Endothelial cell of umbilical vein (primary cell): ENCODE data around the gene CFAP20DC. TPM values are rescaled to one million over a fixed set of nuclear protein-coding genes. Genes with fewer than 3 reads are reported as not detected.

ENCODE experiments used
- BruUV-seq: library from RNA; stranded (reverse); fragments of 400-500 nt; replicated peaks from 2 replicates; lab custom pipeline; 2021; lab: Mats Ljungman, UMichigan
- CTCF ChIA-PET: fragments of 300-600, 350-600 bp; sonication (Branson Sonifier 250); formaldehyde crosslinking; loops from one replicate; lab custom pipeline; 2021; ENCODE audit warnings: antibody characterized with exemption, inconsistent platforms; lab: Charles Lee
- POLR2A ChIA-PET: fragments of 300-600, 350-600 bp; sonication (Branson Sonifier 250); formaldehyde crosslinking; loops from one replicate; lab custom pipeline; 2021; ENCODE audit warnings: antibody characterized with exemption, inconsistent platforms; lab: Charles Lee
- DNase-seq: peaks from one replicate; pipeline ENCODE4 v3.0.0-alpha.2; 2011; ENCODE audit warnings: low read depth, low spot score
- FAIRE-seq: peaks from 2 replicates; lab custom pipeline; 2011; peaks lifted over from hg19 to GRCh38; lab: Jason Lieb, UNC
- H2AFZ ChIP-seq: 2 replicates; pipeline ENCODE4 v1.6.0; 2012; ENCODE audit warnings: low read depth, low read length, control low read depth, inconsistent platforms
- H3K27ac ChIP-seq: 2 replicates; pipeline ENCODE4 v1.5.1; 2011; ENCODE audit warnings: low read depth, mild to moderate bottlenecking, control low read depth, low read length, moderate library complexity; ENCODE audit not compliant: insufficient read depth
- H3K27me3 ChIP-seq, 2 experiments: 2 replicates each; pipeline versions ENCODE4 v1.6.0 to v1.6.1; 2011; ENCODE audit warnings: low read length in 2 of 2, mixed read lengths in 1 of 2; ENCODE audit not compliant: control insufficient read depth in 2 of 2, insufficient read depth in 2 of 2
- H3K36me3 ChIP-seq, 2 experiments: 2 replicates in 1 of 2; 3 replicates in 1 of 2; pipeline ENCODE4 v1.5.1; 2011; ENCODE audit warnings: low read length in 2 of 2, mild to moderate bottlenecking in 1 of 2, moderate library complexity in 1 of 2; ENCODE audit not compliant: control insufficient read depth in 2 of 2, insufficient read depth in 2 of 2; ENCODE audit errors: extremely low read depth in 1 of 2
- H3K4me1 ChIP-seq: 3 replicates; pipeline ENCODE4 v1.5.1; 2011; ENCODE audit warnings: mild to moderate bottlenecking, low read length; ENCODE audit not compliant: control insufficient read depth, insufficient read depth; ENCODE audit errors: extremely low read depth
- H3K4me2 ChIP-seq: 2 replicates; pipeline ENCODE4 v1.6.1; 2011; ENCODE audit warnings: low read length, control low read depth, mixed read lengths; ENCODE audit not compliant: insufficient read depth
- H3K4me3 ChIP-seq, 3 experiments: fragments of 200-600 bp in 1 of 3; sonication (generic), shearing (Covaris generic) in 1 of 3; replicated peaks in 1 of 3; 2 replicates each; pipeline ENCODE4 v1.5.1; 2011 to 2016; ENCODE audit warnings: control low read depth in 3 of 3, low read length in 3 of 3, mild to moderate bottlenecking in 2 of 3, inconsistent platforms in 1 of 3, low read depth in 1 of 3, moderate library complexity in 1 of 3; ENCODE audit not compliant: insufficient read depth in 1 of 3
- H3K79me2 ChIP-seq: 2 replicates; pipeline ENCODE4 v1.6.0; 2012; ENCODE audit warnings: low read length, inconsistent platforms; ENCODE audit not compliant: control insufficient read depth, insufficient read depth
- H3K9ac ChIP-seq: replicated peaks from 2 replicates; pipeline ENCODE3; 2011; ENCODE audit warnings: low read length, control low read depth; ENCODE audit not compliant: insufficient read depth; ENCODE audit errors: extremely low read depth
- H3K9me1 ChIP-seq: replicated peaks from 3 replicates; pipeline ENCODE4 v1.6.0; 2011; ENCODE audit warnings: mild to moderate bottlenecking, low read length; ENCODE audit not compliant: control insufficient read depth, insufficient read depth; ENCODE audit errors: extremely low read depth
- H3K9me3 ChIP-seq: replicated peaks from 2 replicates; pipeline ENCODE4 v1.5.1; 2012; ENCODE audit warnings: low read length, inconsistent platforms; ENCODE audit not compliant: control insufficient read depth, insufficient read depth
- H4K20me1 ChIP-seq: replicated peaks from 2 replicates; pipeline ENCODE3; 2011; ENCODE audit warnings: mild to moderate bottlenecking, low read length; ENCODE audit not compliant: control insufficient read depth, insufficient read depth; ENCODE audit errors: extremely low read depth
- EZH2 ChIP-seq: IDR thresholded peaks from 2 replicates; pipeline ENCODE4 v1.6.1; 2012; ENCODE audit warnings: borderline replicate concordance, low read depth, mild to moderate bottlenecking, moderate library complexity, low read length, inconsistent platforms; ENCODE audit not compliant: severe bottlenecking
- FOS ChIP-seq: IDR thresholded peaks from 2 replicates; pipeline ENCODE4 v1.6.1; 2011; ENCODE audit warnings: mild to moderate bottlenecking, low read length, moderate library complexity, borderline replicate concordance; ENCODE audit not compliant: insufficient read depth
- GATA2 ChIP-seq: IDR thresholded peaks from 2 replicates; pipeline ENCODE4 v1.7.0; 2011; ENCODE audit warnings: low read depth, mild to moderate bottlenecking, moderate library complexity, mixed read lengths, low read length; ENCODE audit not compliant: insufficient read length, insufficient read depth
- JUN ChIP-seq: IDR thresholded peaks from 2 replicates; pipeline ENCODE4 v1.6.1; 2011; ENCODE audit warnings: borderline replicate concordance, low read depth; ENCODE audit not compliant: insufficient read length, insufficient read depth
- MYC ChIP-seq: IDR thresholded peaks from one replicate; pipeline ENCODE4 v1.6.1; 2011; ENCODE audit warnings: mild to moderate bottlenecking, low read depth, low read length
- POLR2A ChIP-seq: IDR thresholded peaks from 2 replicates; pipeline ENCODE4 v1.6.1; 2012; ENCODE audit warnings: low read depth, mild to moderate bottlenecking, control low read depth, low read length
- POLR2AphosphoS5 ChIP-seq: IDR thresholded peaks from 2 replicates; pipeline ENCODE4 v1.6.1; 2012; ENCODE audit warnings: low read depth, mild to moderate bottlenecking, control low read depth, low read length, moderate library complexity; ENCODE audit not compliant: insufficient read depth
- dilution Hi-C: fragments of 300-500 bp; cut with MboI; formaldehyde crosslinking; loops from one replicate; pipeline ENCODE4 v1.15.0; 2019; ENCODE audit warnings: low sequenced_read_pairs; ENCODE audit not compliant: extremely low pct_ligation_motif_present
- intact Hi-C: fragments of 100-400 bp; cut with micrococcal nuclease; formaldehyde crosslinking; loops from one replicate; pipeline ENCODE4 v1.10.0; 2022
- polyA plus RNA-seq, 4 experiments: library from polyadenylated mRNA; depleted of rRNA in 3 of 4; stranded (reverse) in 3 of 4; unstranded in 1 of 4; fragments of >200 nt; gene quantifications; 2 replicates each; pipeline versions ENCODE4 v1.2.1 to v1.2.3, GENCODE V29; 2011 to 2012; ENCODE audit warnings: missing spikeins in 1 of 4
- total RNA-seq: library from RNA; stranded (reverse); gene quantifications from 2 replicates; pipeline ENCODE4 v1.2.3, GENCODE V29; 2021
- TF ChIP-seq, protein P1 (sequence below): IDR thresholded peaks from 2 replicates; pipeline ENCODE4 v1.6.1; 2011; ENCODE audit not compliant: insufficient read depth, insufficient read length
- TF ChIP-seq, protein P2 (sequence below), 2 donors: IDR thresholded peaks; 1 replicate in 1 of 2; 2 replicates in 1 of 2; pipeline ENCODE4 v1.5.1; 2011; ENCODE audit warnings: low read length in 2 of 2, mild to moderate bottlenecking in 2 of 2, moderate library complexity in 2 of 2, control low read depth in 1 of 2, inconsistent platforms in 1 of 2, low read depth in 1 of 2; ENCODE audit not compliant: insufficient read depth in 1 of 2; ENCODE audit errors: extremely low read depth in 1 of 2

Gene CFAP20DC
- total and polyA plus RNA-seq, 2 donors (not counting 3 experiments of a cell fraction or from before 2014, with no cell fraction given) = 0.92 to 2.1 TPM

DNA sequence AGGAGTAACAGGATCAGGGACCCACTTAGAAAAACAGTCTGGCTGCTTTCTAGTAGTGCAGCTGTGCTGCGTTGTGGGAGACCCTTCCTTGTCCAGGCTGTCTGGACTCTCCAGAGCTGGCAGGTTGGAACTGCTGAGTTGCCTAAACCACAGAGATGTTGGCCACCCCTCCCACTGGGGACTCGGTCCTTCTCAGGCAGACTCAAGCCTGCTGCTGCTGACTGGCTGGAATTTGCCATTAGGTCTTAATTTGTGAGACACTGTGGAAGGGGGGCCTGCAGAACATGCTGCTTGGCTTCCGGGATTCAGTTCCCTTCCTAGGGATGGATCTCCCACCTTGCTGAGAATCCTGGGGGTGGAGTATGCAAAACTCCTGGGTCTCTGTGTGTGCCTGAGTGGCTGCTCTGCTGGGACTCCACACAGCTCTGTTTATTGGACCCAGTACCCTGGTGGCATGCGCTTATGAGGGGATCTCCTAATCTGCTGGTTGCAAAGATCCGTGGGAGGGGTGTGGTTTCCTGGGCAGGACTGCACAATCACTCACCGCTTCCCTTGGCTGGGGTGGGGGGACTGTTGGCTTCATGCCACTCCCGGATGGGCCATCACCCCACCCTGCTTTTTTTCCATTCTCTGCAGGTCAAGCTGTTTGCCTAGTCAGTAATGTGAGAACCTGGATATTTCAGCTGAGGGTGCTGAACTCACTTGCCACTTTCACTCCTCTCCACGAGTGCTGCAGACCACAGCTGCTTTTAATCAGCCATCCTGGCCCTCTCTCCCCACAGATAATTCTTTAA lies 150.5 kb downstream of the CFAP20DC start:
- Histone ChIP-seq H2AFZ (peak overlapping the region; percentile 31), H3K36me3 (no peaks in the 10 kb centered on the region), H3K9ac (no peak overlapping the region), H4K20me1 (no peaks in the 10 kb centered on the region), H3K9me1 (no peaks in the 10 kb centered on the region), H3K4me1 (peaks cover 11% of the 10 kb centered on the region), H3K9me3 (no peaks in the 10 kb centered on the region), H3K79me2 (no peaks in the 10 kb centered on the region), H3K4me2 (peak overlapping the region; percentile 32), H3K4me3 (no peak overlapping the region), H3K27me3 (no peaks in the 10 kb centered on the region), H3K27ac (no peak overlapping the region)
- POLR2A ChIA-PET = no interaction called here
- dilution Hi-C loops (no loop called here), intact Hi-C loops (no loop called here)
- DNase-seq (peak; percentile 80), FAIRE-seq (peak; percentile 70)
- TF ChIP-seq, protein P1, sequence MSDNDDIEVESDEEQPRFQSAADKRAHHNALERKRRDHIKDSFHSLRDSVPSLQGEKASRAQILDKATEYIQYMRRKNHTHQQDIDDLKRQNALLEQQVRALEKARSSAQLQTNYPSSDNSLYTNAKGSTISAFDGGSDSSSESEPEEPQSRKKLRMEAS = no peak
- TF ChIP-seq GATA2 (peak; percentile 71), POLR2A (no peak), FOS (no peak), MYC (no peak), POLR2AphosphoS5 (peak; percentile 59), EZH2 (no peak), JUN (no peak)
- TF ChIP-seq, protein P2, sequence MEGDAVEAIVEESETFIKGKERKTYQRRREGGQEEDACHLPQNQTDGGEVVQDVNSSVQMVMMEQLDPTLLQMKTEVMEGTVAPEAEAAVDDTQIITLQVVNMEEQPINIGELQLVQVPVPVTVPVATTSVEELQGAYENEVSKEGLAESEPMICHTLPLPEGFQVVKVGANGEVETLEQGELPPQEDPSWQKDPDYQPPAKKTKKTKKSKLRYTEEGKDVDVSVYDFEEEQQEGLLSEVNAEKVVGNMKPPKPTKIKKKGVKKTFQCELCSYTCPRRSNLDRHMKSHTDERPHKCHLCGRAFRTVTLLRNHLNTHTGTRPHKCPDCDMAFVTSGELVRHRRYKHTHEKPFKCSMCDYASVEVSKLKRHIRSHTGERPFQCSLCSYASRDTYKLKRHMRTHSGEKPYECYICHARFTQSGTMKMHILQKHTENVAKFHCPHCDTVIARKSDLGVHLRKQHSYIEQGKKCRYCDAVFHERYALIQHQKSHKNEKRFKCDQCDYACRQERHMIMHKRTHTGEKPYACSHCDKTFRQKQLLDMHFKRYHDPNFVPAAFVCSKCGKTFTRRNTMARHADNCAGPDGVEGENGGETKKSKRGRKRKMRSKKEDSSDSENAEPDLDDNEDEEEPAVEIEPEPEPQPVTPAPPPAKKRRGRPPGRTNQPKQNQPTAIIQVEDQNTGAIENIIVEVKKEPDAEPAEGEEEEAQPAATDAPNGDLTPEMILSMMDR (IDR thresholded peaks at IDR 0.05; ENCODE audit: extremely low read depth in 1 of 2, insufficient read depth in 1 of 2, low read depth in 1 of 2, low read length in 2 of 2) = no peak
- BruUV-seq = no TSS peak
- CTCF ChIA-PET = no interaction called here
